Measurements from ENCODE around the gene CEACAM6.
"Not testable (repeated sequence)": the region's sequence is repeated elsewhere in the genome, so short reads cannot be mapped to it uniquely, and the experiment has no call there.

Gene CEACAM6

DNA sequence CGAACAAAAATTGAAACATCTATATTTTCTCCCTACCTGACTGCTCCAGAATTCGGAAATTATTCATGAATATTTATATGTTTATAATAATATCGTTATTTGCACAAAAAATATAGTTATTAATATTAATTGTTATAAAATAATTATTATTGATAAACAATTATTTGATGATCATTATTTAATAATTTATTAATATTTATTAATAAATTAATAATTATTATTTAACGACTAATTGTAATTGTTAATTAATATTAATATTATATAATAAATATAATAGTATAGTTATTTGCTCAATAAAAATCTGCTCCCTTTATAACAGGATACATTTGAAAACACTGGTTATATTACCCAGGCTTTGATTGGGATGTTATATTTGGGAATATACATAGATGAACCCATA, 14.3 kb downstream of the CEACAM6 start:
- Histone ChIP-seq H3K36me3 (ENCODE audit: insufficient read depth, low read length) (no peaks in the 10 kb centered on the region), H3K4me1 (ENCODE audit: insufficient read depth, low read length) (no peaks in the 10 kb centered on the region), H3K9ac (ENCODE audit: low read depth, low read length) (no peak overlapping the region), H3K9me3 (ENCODE audit: control insufficient read depth, insufficient read depth, low read length) (no peaks in the 10 kb centered on the region)

DNA sequence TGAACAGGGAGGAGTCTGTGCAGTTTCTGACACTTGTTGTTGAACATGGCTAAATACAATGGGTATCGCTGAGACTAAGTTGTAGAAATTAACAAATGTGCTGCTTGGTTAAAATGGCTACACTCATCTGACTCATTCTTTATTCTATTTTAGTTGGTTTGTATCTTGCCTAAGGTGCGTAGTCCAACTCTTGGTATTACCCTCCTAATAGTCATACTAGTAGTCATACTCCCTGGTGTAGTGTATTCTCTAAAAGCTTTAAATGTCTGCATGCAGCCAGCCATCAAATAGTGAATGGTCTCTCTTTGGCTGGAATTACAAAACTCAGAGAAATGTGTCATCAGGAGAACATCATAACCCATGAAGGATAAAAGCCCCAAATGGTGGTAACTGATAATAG, 16.1 kb downstream of the CEACAM6 start:
- Histone ChIP-seq H3K36me3 (ENCODE audit: insufficient read depth, low read length) (no peaks in the 10 kb centered on the region), H3K9me3 (ENCODE audit: control insufficient read depth, insufficient read depth, low read length) (no peaks in the 10 kb centered on the region), H3K9ac (ENCODE audit: low read depth, low read length) (no peak overlapping the region), H3K4me1 (ENCODE audit: insufficient read depth, low read length) (no peaks in the 10 kb centered on the region)

DNA sequence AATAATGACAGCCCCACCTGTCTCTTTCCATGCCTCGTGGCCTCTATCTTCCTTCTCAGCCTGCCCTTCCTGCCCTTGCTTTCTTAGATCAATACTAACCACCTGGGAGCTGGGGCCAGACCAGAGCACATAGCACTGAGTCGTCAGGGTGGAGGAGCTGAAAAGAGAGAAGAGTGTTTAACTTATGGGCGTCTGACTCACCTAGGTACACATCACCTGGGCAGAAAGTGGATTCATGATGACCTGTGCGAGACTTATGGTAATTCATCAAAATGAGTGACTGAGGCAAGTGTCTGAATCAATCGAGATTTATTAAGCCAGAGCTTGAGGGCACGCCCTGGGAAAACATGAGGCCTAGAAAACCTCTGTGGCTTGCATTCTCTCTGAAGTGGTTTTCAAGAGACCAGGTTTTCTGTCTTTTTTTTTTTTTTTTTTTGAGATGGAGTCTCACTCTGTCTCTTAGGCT, 19.2 kb downstream of the CEACAM6 start:
- Histone ChIP-seq H3K36me3 (ENCODE audit: insufficient read depth, low read length) (no peaks in the 10 kb centered on the region), H3K9me3 (ENCODE audit: control insufficient read depth, insufficient read depth, low read length) (no peaks in the 10 kb centered on the region), H3K9ac (ENCODE audit: low read depth, low read length) (no peak overlapping the region), H3K4me1 (ENCODE audit: insufficient read depth, low read length) (no peaks in the 10 kb centered on the region)

DNA sequence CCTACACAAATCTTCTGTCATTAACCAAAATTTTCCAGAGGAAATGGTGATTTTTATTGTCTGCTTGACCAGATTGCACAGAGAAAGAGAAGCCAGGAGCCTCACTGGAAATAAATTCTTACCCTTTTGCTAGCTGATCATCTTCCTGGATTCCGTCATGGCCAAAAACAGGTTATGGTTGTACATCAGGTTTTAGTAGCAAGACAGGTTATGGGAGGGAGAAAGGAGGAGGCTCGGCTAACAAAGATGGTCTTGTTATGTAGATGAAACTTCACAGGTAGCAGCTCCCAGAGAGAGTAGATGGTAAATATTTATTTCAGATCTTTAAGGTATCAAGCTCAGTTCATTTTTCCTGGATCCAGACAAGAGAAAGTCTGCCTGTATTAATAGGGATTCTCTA, 21.4 kb downstream of the CEACAM6 start:
- no peaks in the 10 kb centered on the region; the same call in 1 of the 2 replicates for H3K9me3 ChIP-seq (ENCODE audit: control insufficient read depth, insufficient read depth, low read length)
- no peaks in the 10 kb centered on the region for H3K36me3 ChIP-seq (ENCODE audit: insufficient read depth, low read length)
- H3K9ac ChIP-seq (ENCODE audit: low read depth, low read length) = no peak overlapping the region
- H3K4me1 ChIP-seq (ENCODE audit: insufficient read depth, low read length) = no peaks in the 10 kb centered on the region

DNA sequence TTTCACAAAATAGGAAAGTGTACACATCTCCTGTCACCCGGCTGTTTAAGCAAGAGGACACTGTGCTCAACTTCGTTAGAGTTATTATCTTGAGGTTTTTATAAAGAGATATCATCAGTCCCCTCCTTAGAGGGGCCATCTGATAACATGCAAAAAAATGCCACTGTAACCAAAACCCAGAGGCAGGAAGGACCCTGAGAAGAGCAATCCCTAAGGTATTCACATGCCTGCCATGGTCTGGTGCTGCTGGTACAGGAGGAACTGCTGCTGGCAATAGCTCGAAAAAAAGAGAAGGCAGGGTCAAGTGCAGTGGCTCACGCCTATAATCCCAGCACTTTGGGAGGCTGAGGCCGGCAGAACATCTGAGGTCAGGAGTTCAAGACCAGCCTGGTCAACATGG, 28.3 kb downstream of the CEACAM6 start:
- H3K36me3 ChIP-seq (ENCODE audit: insufficient read depth, low read length) = no peaks in the 10 kb centered on the region
- no peaks in the 10 kb centered on the region for H3K4me1 ChIP-seq (ENCODE audit: insufficient read depth, low read length)
- no peak overlapping the region for H3K9ac ChIP-seq (ENCODE audit: low read depth, low read length)
- H3K9me3 ChIP-seq (ENCODE audit: control insufficient read depth, insufficient read depth, low read length) = no peaks in the 10 kb centered on the region; the same call in 1 of the 2 replicates

DNA sequence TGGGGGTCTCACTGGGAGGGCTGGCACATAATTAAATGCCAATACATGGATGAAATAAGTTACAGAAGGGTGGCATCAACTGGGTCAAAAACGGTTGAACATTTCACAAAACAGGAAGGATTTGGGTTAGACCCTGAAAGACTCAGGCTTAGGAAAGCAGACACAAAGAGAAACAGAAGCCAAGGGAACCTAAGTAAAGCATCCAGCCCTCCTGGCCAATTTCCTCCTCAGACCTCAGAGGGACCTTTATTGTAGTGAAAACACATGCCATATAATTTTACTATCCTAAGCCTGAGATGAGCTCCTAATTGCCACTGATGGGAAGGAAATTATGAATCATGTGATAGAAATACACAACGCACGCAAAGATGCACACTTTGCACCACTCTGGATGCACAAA, 29.0 kb downstream of the CEACAM6 start:
- H3K9ac ChIP-seq (ENCODE audit: low read depth, low read length) = no peak overlapping the region
- H3K9me3 ChIP-seq (ENCODE audit: control insufficient read depth, insufficient read depth, low read length) = no peaks in the 10 kb centered on the region; the same call in 1 of the 2 replicates
- no peaks in the 10 kb centered on the region for H3K4me1 ChIP-seq (ENCODE audit: insufficient read depth, low read length)
- H3K36me3 ChIP-seq (ENCODE audit: insufficient read depth, low read length) = no peaks in the 10 kb centered on the region

DNA sequence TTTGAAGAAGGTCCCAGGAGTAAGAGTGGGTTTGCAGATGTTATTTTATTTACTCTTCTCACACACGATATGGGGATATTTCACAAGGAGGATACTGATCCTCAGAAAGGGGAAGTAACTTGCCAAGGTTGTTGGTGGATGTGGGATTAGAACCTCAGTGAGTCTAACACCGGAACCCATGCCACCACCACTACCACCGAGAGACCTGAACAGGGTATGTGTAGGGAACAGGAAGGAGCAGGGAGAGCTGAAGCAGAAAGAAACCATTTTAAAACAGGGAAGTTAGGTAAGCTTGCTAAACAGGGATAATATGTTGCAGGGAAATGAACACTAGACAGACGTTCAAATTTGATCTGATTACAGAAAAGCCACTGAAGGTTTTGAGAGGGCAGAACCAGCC, 29.4 kb downstream of the CEACAM6 start:
- no peaks in the 10 kb centered on the region; the same call in 1 of the 2 replicates for H3K9me3 ChIP-seq (ENCODE audit: control insufficient read depth, insufficient read depth, low read length)
- no peaks in the 10 kb centered on the region for H3K36me3 ChIP-seq (ENCODE audit: insufficient read depth, low read length)
- no peak overlapping the region for H3K9ac ChIP-seq (ENCODE audit: low read depth, low read length)
- H3K4me1 ChIP-seq (ENCODE audit: insufficient read depth, low read length) = no peaks in the 10 kb centered on the region

DNA sequence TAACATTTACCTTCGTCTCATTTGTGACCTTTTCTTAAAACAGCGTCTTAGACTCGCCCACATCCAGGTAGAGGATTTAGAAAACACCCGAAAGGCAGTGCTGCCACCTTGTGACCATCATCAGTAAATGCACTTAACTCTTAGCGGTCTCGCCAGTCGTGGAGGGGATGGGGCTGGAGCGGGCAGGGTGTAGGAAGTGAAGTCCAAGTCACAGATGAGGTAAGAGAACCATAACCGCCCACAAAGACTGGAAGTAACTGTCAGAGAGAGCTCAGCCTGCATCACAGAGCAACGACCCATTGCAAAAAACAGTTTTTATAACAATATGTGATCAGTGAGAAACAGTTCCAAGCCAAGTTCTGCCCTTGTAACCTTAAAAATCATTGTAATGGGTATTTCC, 30.3 kb downstream of the CEACAM6 start:
- H3K4me1 ChIP-seq (ENCODE audit: insufficient read depth, low read length) = no peaks in the 10 kb centered on the region

DNA sequence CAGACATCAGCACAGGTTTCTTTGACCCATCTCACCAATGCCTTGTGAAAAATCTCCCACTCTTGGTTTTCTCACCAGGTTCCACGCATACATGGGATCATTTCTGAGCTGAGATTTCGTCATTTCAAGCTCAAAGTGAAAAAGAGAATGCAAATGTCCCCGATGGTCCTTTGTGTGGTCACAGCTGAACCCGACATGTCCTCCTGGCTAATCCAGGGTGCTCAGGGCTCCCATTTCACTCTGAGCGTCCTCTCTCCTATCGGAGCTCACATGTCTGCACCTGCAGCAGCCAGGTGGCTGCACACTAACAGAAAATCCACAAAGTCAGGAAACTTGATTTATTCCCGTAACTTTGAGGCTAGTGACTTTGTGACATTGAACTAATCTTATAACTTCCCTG, 31.7 kb downstream of the CEACAM6 start:
- Histone ChIP-seq H3K4me1 (ENCODE audit: insufficient read depth, low read length) (no peaks in the 10 kb centered on the region), H3K9ac (ENCODE audit: low read depth, low read length) (no peak overlapping the region), H3K9me3 (ENCODE audit: control insufficient read depth, insufficient read depth, low read length) (no peaks in the 10 kb centered on the region), H3K36me3 (ENCODE audit: insufficient read depth, low read length) (no peaks in the 10 kb centered on the region)

More for the DNA sequence above, 30.3 kb downstream of the CEACAM6 start:
- Histone ChIP-seq H3K9me3 (ENCODE audit: control insufficient read depth, insufficient read depth, low read length) (no peaks in the 10 kb centered on the region; the same call in 1 of the 2 replicates), H3K36me3 (ENCODE audit: insufficient read depth, low read length) (no peaks in the 10 kb centered on the region), H3K9ac (ENCODE audit: low read depth, low read length) (peak overlapping the region; percentile 40; the same call in 1 of the 2 replicates)

DNA sequence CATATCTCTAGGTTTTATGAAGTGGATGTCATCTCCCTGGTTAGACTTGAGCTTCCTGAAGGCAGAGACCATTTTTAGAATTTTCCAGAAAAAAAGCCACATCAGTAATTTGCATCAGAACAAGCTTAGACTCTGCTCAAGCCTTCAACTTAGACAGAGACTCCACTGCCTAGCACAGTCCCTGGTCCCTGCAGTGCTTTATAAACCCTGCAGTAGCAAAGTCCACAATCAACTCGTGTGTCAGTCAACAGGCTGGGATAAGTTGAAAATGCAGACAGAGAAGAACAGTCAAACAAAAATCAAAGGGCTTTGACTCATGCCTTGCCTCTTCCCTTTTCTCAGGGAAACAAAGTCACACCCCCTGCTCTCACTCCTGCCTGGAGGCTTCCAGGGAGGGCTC, 33.2 kb downstream of the CEACAM6 start:
- not testable (repeated sequence) for H3K36me3 ChIP-seq (ENCODE audit: insufficient read depth, low read length); H3K9ac ChIP-seq (ENCODE audit: low read depth, low read length); H3K9me3 ChIP-seq (ENCODE audit: control insufficient read depth, insufficient read depth, low read length); H3K4me1 ChIP-seq (ENCODE audit: insufficient read depth, low read length)

DNA sequence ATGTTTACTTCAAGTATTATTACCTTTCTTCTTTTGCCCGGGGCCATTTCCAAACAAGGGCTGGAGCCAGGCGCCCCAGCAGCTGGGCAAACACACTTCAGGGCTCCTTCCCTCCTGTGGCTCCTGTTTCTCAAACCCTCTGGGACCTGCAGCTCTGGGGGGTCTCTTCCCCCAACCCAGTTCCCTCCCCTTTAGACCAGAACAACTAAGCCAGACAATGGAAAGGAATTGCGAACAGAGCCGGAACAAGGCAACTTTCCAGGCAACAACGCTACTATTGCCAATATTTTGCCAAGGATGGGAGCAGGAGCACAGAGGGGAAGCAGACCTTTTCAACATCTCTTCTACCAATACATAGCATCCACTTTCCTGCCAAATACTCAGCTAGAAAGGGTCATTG, 33.7 kb downstream of the CEACAM6 start:
- H3K9me3 ChIP-seq (ENCODE audit: control insufficient read depth, insufficient read depth, low read length); H3K4me1 ChIP-seq (ENCODE audit: insufficient read depth, low read length); H3K9ac ChIP-seq (ENCODE audit: low read depth, low read length); H3K36me3 ChIP-seq (ENCODE audit: insufficient read depth, low read length): not testable (repeated sequence)

DNA sequence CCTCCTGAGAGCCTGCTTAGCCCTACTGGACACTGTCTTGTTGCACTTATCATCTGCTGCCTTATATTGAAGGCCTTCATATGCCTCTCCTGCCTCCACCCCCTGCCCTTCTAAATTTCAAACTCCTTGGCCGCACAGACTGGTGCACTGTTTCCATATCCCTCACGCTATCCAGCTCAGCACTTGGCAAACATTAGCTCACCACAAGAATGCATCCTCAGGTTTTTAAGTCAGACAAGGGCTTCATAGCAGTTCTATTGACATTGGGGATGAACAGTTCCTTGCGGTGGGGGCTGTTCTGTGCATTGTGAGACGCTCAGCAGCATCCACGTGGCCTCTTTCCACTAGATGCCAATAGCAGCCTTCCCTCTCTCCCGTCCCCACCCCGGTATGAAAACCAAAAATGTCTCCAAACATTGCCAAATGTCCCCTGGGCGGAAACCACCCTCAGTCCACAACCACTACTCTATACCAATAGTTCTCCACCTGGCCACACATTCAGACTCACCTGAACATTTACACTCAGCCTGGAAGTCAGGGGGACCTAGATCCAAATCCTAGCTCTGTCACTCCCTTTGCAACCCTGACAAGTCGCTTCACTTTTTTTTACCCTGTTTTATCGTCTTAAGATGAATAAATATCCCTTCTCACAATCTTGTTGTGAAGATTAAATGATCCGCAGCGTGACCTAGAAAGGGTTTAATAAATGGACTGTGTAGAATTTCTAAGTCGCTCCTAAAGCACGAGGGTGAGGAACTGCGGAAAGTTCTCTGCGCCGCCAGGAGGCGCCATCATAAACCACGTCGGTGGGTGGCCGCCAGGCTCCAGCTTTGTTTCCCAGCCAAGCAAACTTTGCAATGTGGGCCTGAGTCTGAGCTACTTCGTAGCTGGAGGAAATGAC, 37.4 kb downstream of the CEACAM6 start:
- H3K36me3 ChIP-seq (ENCODE audit: insufficient read depth, low read length) = no peaks in the 10 kb centered on the region
- no peaks in the 10 kb centered on the region for H3K4me1 ChIP-seq (ENCODE audit: insufficient read depth, low read length)
- no peak overlapping the region for H3K9ac ChIP-seq (ENCODE audit: low read depth, low read length)
- no peaks in the 10 kb centered on the region for H3K9me3 ChIP-seq (ENCODE audit: control insufficient read depth, insufficient read depth, low read length)

DNA sequence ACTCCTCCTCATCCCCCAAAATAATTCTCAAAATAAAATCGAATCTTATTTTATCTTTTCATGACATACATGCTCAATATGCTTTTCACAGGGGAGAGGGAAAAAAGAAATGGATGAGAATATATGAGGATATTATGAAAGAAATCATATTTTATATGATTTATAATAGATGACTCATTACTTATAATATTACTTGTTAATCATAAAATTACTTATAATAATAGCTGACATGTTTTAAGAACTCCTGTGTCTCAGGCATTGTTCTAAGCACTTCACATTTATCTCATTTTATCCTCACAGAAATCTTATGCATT, 38.0 kb downstream of the CEACAM6 start:
- no peaks in the 10 kb centered on the region for H3K9me3 ChIP-seq (ENCODE audit: control insufficient read depth, insufficient read depth, low read length)
- no peak overlapping the region for H3K9ac ChIP-seq (ENCODE audit: low read depth, low read length)
- no peaks in the 10 kb centered on the region for H3K36me3 ChIP-seq (ENCODE audit: insufficient read depth, low read length)
- no peaks in the 10 kb centered on the region for H3K4me1 ChIP-seq (ENCODE audit: insufficient read depth, low read length)

DNA sequence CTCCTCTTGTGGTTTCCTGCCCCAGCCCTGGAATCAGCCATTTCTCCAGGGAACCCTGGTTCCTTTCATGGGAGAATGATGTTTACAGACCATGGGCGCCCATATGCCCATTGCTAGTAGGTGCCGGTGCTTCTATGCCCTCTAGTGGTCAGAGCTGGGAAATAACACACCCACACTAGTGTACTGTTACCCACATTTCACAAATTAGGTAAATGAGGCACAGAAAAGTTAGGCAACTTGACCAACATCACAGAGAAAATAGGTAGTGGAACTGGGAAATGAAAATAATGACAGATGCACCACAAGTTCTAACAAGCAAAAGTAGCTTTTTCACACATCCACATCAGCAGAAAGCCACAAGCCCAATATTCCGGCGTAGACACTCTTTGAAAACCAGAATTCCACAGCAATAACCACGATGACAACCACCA, 39.7 kb downstream of the CEACAM6 start:
- Histone ChIP-seq H3K9me3 (ENCODE audit: control insufficient read depth, insufficient read depth, low read length) (no peaks in the 10 kb centered on the region), H3K9ac (ENCODE audit: low read depth, low read length) (no peak overlapping the region), H3K36me3 (ENCODE audit: insufficient read depth, low read length) (no peaks in the 10 kb centered on the region), H3K4me1 (ENCODE audit: insufficient read depth, low read length) (no peaks in the 10 kb centered on the region)

DNA sequence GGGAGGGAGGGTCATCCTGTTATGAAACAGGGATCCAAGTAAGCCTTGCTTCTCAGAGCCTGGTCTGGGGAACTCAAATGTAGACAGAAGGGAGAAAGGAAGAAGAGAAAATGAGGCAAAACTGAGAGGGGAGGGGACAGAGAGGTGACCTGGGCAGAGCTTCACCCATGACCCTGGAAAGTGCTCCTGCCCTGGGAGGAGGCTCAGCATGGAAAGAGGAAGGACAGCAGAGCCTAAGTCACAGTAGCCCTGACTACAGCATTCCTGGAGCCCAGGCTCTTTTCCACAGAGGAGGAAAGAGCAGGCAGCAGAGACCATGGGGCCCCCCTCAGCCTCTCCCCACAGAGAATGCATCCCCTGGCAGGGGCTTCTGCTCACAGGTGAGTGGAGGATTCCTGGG, 41.0 kb downstream of the CEACAM6 start, which contains the start of gene CEACAM3:
Gene CEACAM3 (plus strand): TSS at position 226 of the 400 bp plus-strand sequence. CDS start 91 bp downstream, at position 317.
- H3K9me3 ChIP-seq (ENCODE audit: control insufficient read depth, insufficient read depth, low read length) = no peaks in the 10 kb centered on the region; the same call in 1 of the 2 replicates
- H3K4me1 ChIP-seq (ENCODE audit: insufficient read depth, low read length) = no peaks in the 10 kb centered on the region
- H3K9ac ChIP-seq (ENCODE audit: low read depth, low read length) = no peak within 1 kb of the TSS
- no peaks in the 10 kb centered on the region for H3K36me3 ChIP-seq (ENCODE audit: insufficient read depth, low read length)
